H9 (cell line): ENCODE results near the gene CNPPD1. TPM values are rescaled to one million over a fixed set of nuclear protein-coding genes. Genes with fewer than 3 reads are reported as not detected.
A peak's percentile ranks its signal among the peaks of the same experiment; 100 is the strongest.

Source experiments
- DNase-seq: peaks from one replicate; pipeline ENCODE4 v3.0.0-alpha.2; 2017
- H2AFZ ChIP-seq: one replicate; pipeline ENCODE4 v1.6.1; 2013; ENCODE audit warnings: mild to moderate bottlenecking, low read length, control low read depth, moderate library complexity
- H2AK5ac ChIP-seq: 2 replicates; pipeline ENCODE4 v1.6.1; 2013; ENCODE audit warnings: low read length, control low read depth, mixed read lengths; ENCODE audit not compliant: insufficient read length
- H2BK120ac ChIP-seq: one replicate; pipeline ENCODE4 v1.6.1; 2013; ENCODE audit warnings: low read depth, mild to moderate bottlenecking, low read length, control low read depth, inconsistent platforms; ENCODE audit not compliant: poor library complexity, severe bottlenecking
- H2BK12ac ChIP-seq: 2 replicates; pipeline ENCODE4 v1.6.1; 2013; ENCODE audit warnings: low read length, control low read depth, mixed read lengths, low read depth; ENCODE audit not compliant: insufficient read length
- H2BK15ac ChIP-seq: 2 replicates; pipeline ENCODE4 v1.6.1; 2013; ENCODE audit warnings: low read depth, low read length, control low read depth
- H2BK20ac ChIP-seq: one replicate; pipeline ENCODE4 v1.6.1; 2013; ENCODE audit warnings: low read depth, mild to moderate bottlenecking, low read length, control low read depth, inconsistent platforms; ENCODE audit not compliant: poor library complexity, severe bottlenecking
- H2BK5ac ChIP-seq: 2 replicates; pipeline ENCODE4 v1.6.1; 2013; ENCODE audit warnings: low read length, control low read depth, mixed read lengths; ENCODE audit not compliant: insufficient read length
- H3K14ac ChIP-seq: 2 replicates; pipeline ENCODE4 v1.6.1; 2013; ENCODE audit warnings: low read length, control low read depth; ENCODE audit not compliant: insufficient read depth
- H3K18ac ChIP-seq: 2 replicates; pipeline ENCODE4 v1.6.1; 2013; ENCODE audit warnings: low read depth, mild to moderate bottlenecking, mixed read lengths, low read length, control low read depth; ENCODE audit not compliant: insufficient read length
- H3K23ac ChIP-seq: 2 replicates; pipeline ENCODE4 v1.6.1; 2013; ENCODE audit warnings: low read length, control low read depth, mixed read lengths, low read depth; ENCODE audit not compliant: insufficient read length
- H3K23me2 ChIP-seq: 2 replicates; pipeline ENCODE4 v1.6.1; 2013; ENCODE audit warnings: low read depth, mild to moderate bottlenecking, mixed read lengths, low read length, control low read depth; ENCODE audit not compliant: insufficient read length, poor library complexity, severe bottlenecking
- H3K27ac ChIP-seq: 2 replicates; pipeline ENCODE4 v1.5.1; 2013; ENCODE audit warnings: low read length, control low read depth, mixed read lengths, low read depth; ENCODE audit not compliant: insufficient read length
- H3K27me3 ChIP-seq: 2 replicates; pipeline ENCODE4 v1.6.1; 2013; ENCODE audit warnings: low read length, control low read depth, inconsistent platforms; ENCODE audit not compliant: insufficient read depth
- H3K4ac ChIP-seq: 2 replicates; pipeline ENCODE4 v1.6.1; 2013; ENCODE audit warnings: low read depth, mild to moderate bottlenecking, control low read depth, inconsistent platforms, low read length, moderate library complexity
- H3K4me1 ChIP-seq: 2 replicates; pipeline ENCODE4 v1.6.1; 2013; ENCODE audit warnings: low read length, control low read depth, inconsistent platforms; ENCODE audit not compliant: insufficient read depth
- H3K4me2 ChIP-seq: 2 replicates; pipeline ENCODE4 v1.6.1; 2013; ENCODE audit warnings: low read length, control low read depth, mixed read lengths; ENCODE audit not compliant: insufficient read length, insufficient read depth
- H3K56ac ChIP-seq: 2 replicates; pipeline ENCODE4 v1.6.1; 2013; ENCODE audit warnings: low read depth, mild to moderate bottlenecking, mixed read lengths, low read length, control low read depth; ENCODE audit not compliant: insufficient read length
- H3K79me1 ChIP-seq: 2 replicates; pipeline ENCODE4 v1.6.1; 2013; ENCODE audit warnings: low read depth, mild to moderate bottlenecking, moderate library complexity, low read length, control low read depth, inconsistent platforms; ENCODE audit not compliant: insufficient read depth, poor library complexity, severe bottlenecking
- H3K79me2 ChIP-seq: 2 replicates; pipeline ENCODE4 v1.6.1; 2013; ENCODE audit warnings: low read length, control low read depth, inconsistent platforms; ENCODE audit not compliant: insufficient read depth
- H3K9ac ChIP-seq: 2 replicates; pipeline ENCODE4 v1.6.1; 2013; ENCODE audit warnings: low read length, control low read depth, mixed read lengths; ENCODE audit not compliant: insufficient read length; ENCODE audit errors: extremely low read depth
- H3K9me3 ChIP-seq: one replicate; pipeline ENCODE4 v1.6.1; 2013; ENCODE audit warnings: low read depth, low read length, inconsistent platforms; ENCODE audit not compliant: control insufficient read depth
- H3T11ph ChIP-seq: one replicate; pipeline ENCODE4 v1.6.1; 2013; ENCODE audit warnings: mild to moderate bottlenecking, low read length, control low read depth, inconsistent platforms
- H4K20me1 ChIP-seq: one replicate; pipeline ENCODE4 v1.6.1; 2013; ENCODE audit not compliant: control insufficient read depth, insufficient read length, insufficient read depth
- H4K5ac ChIP-seq: 2 replicates; pipeline ENCODE4 v1.6.1; 2013; ENCODE audit warnings: low read depth, mild to moderate bottlenecking, mixed read lengths, low read length, control low read depth; ENCODE audit not compliant: insufficient read length
- H4K8ac ChIP-seq: replicated peaks from 2 replicates; pipeline ENCODE4 v1.6.1; 2013; ENCODE audit warnings: low read length, control low read depth, mixed read lengths, low read depth; ENCODE audit not compliant: insufficient read length
- H4K91ac ChIP-seq: 2 replicates; pipeline ENCODE4 v1.6.1; 2013; ENCODE audit warnings: low read depth, mild to moderate bottlenecking, moderate library complexity, mixed read lengths, low read length, control low read depth; ENCODE audit not compliant: insufficient read length
- H3K27ac Mint-ChIP-seq, 3 experiments: 2 replicates in 2 of 3; 3 replicates in 1 of 3; pipeline ENCODE4 v1.8.0; 2020 to 2021; ENCODE audit warnings: mixed read lengths in 3 of 3, mild to moderate bottlenecking in 1 of 3, moderate library complexity in 1 of 3
- H3K27me3 Mint-ChIP-seq: 2 replicates; pipeline ENCODE4 v1.8.0; 2021; ENCODE audit warnings: low read depth, mild to moderate bottlenecking, moderate library complexity, mixed read lengths
- H3K36me3 Mint-ChIP-seq, 3 experiments: 2 replicates in 2 of 3; 3 replicates in 1 of 3; pipeline ENCODE4 v1.8.0; 2020 to 2021; ENCODE audit warnings: low read depth in 3 of 3, mixed read lengths in 3 of 3; ENCODE audit not compliant: insufficient read depth in 1 of 3
- H3K4me1 Mint-ChIP-seq, 2 experiments: 2 replicates each; pipeline ENCODE4 v1.8.0; 2020; ENCODE audit warnings: mixed read lengths in 2 of 2
- H3K4me3 Mint-ChIP-seq, 2 experiments: 2 replicates in 1 of 2; 3 replicates in 1 of 2; pipeline ENCODE4 v1.8.0; 2020 to 2021; ENCODE audit warnings: mild to moderate bottlenecking in 2 of 2, mixed read lengths in 2 of 2, moderate library complexity in 1 of 2
- H3K9me3 Mint-ChIP-seq, 2 experiments: 2 replicates in 1 of 2; 3 replicates in 1 of 2; pipeline ENCODE4 v1.8.0; 2020; ENCODE audit warnings: mild to moderate bottlenecking in 2 of 2, mixed read lengths in 2 of 2, moderate library complexity in 1 of 2
- WGBS: extraction: QIAGEN DNeasy Blood & Tissue Kit; methylation state at CpG from one replicate; pipeline ENCODE4 v1.1.7; 2013; ENCODE audit warnings: missing lambda C conversion rate, low lambda C conversion rate, mixed read lengths; ENCODE audit not compliant: insufficient read length; ENCODE audit errors: extremely low coverage; 5-methylcytosine and 5-hydroxymethylcytosine counted together
- total RNA-seq: library from RNA; stranded (reverse); gene quantifications from 2 replicates; pipeline ENCODE4 v1.2.1, GENCODE V29; 2021
- TF ChIP-seq, protein P1 (sequence below): fragments of 200-600 bp; sonication (generic); conservative IDR thresholded peaks from 3 replicates; pipeline ENCODE4 v1.8.0; 2021; ENCODE audit warnings: antibody characterized with exemption, mild to moderate bottlenecking

Gene CNPPD1
- total RNA-seq, 1 experiment from 2014 or later = 33.0 TPM

GRCh38 chr2:219177552-219178376 is 1.0 kb upstream of the CNPPD1 start, which contains the start of gene RETREG2:
TSS of gene RETREG2 (plus strand) at chr2:219178275. CDS start at chr2:219178353, 78 bp downstream.
- no peak within 1 kb of the TSS for H2BK12ac ChIP-seq
- no peak within 1 kb of the TSS for H2BK5ac ChIP-seq
- no CpG with 5 or more reads among the region's 67 CpGs for WGBS
- Mint-ChIP-seq H3K4me3 (peak within 1 kb of the TSS; percentile 90 to 93), H3K27ac (peak within 1 kb of the TSS; percentile 97 to 98 (median 97)), H3K27me3 (no peaks in the 10 kb centered on the region; the same call in 1 of the 2 replicates), H3K4me1 (peaks cover 13 to 22% of the 10 kb centered on the region in 2 experiments), H3K36me3 (peaks cover 20 to 50% (median 38%) of the 10 kb centered on the region in 3 experiments), H3K9me3 (no peaks in the 10 kb centered on the region; a peak in 1 of 5 replicates)
- H2AK5ac ChIP-seq = no peak within 1 kb of the TSS
- peaks cover 18% of the 10 kb centered on the region for H3K23me2 ChIP-seq
- no peaks in the 10 kb centered on the region for H3K27me3 ChIP-seq
- H3K18ac ChIP-seq = no peak within 1 kb of the TSS
- H3K56ac ChIP-seq = no peak within 1 kb of the TSS
- no peak within 1 kb of the TSS for H3T11ph ChIP-seq
- H3K14ac ChIP-seq = no peak within 1 kb of the TSS
- H2AFZ ChIP-seq = no peak within 1 kb of the TSS
- H3K79me2 ChIP-seq = no peaks in the 10 kb centered on the region
- peak within 1 kb of the TSS; percentile 99 for H3K4me2 ChIP-seq
- H4K20me1 ChIP-seq = no peaks in the 10 kb centered on the region
- no peak within 1 kb of the TSS for H3K23ac ChIP-seq
- no peaks in the 10 kb centered on the region for H3K9me3 ChIP-seq
- no peak within 1 kb of the TSS for H2BK15ac ChIP-seq
- no peak within 1 kb of the TSS for H4K8ac ChIP-seq
- no peak within 1 kb of the TSS for H4K91ac ChIP-seq
- no peak within 1 kb of the TSS for H2BK20ac ChIP-seq
- H3K4ac ChIP-seq = no peak within 1 kb of the TSS
- H3K4me1 ChIP-seq = 0 out of 2 replicates have a peak, but pooled peaks cover 3% of the 10 kb centered on the region
- peak; percentile 91 for DNase-seq
- H3K27ac ChIP-seq = peak within 1 kb of the TSS; percentile 78
- TF ChIP-seq, protein P1, sequence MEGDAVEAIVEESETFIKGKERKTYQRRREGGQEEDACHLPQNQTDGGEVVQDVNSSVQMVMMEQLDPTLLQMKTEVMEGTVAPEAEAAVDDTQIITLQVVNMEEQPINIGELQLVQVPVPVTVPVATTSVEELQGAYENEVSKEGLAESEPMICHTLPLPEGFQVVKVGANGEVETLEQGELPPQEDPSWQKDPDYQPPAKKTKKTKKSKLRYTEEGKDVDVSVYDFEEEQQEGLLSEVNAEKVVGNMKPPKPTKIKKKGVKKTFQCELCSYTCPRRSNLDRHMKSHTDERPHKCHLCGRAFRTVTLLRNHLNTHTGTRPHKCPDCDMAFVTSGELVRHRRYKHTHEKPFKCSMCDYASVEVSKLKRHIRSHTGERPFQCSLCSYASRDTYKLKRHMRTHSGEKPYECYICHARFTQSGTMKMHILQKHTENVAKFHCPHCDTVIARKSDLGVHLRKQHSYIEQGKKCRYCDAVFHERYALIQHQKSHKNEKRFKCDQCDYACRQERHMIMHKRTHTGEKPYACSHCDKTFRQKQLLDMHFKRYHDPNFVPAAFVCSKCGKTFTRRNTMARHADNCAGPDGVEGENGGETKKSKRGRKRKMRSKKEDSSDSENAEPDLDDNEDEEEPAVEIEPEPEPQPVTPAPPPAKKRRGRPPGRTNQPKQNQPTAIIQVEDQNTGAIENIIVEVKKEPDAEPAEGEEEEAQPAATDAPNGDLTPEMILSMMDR = peak; percentile 42; the same call in 2 of the 3 replicates
- no peak within 1 kb of the TSS for H2BK120ac ChIP-seq
- peaks cover 3% of the 10 kb centered on the region for H3K79me1 ChIP-seq
- H4K5ac ChIP-seq = no peak within 1 kb of the TSS
- peak within 1 kb of the TSS; percentile 60 for H3K9ac ChIP-seq
